Gastroesophageal sphincter (tissue), 3 donors: ENCODE results near the gene LIMS2.

ENCODE experiments used
- CTCF ChIP-seq, 4 experiments: fragments of 200-600 bp in 2 of 4; fragments of 450-650 bp in 2 of 4; sonication (generic) in 1 of 4; IDR thresholded peaks; one replicate each; pipeline ENCODE4 v1.5.1; 2017 to 2019; ENCODE audit warnings: antibody characterized with exemption in 4 of 4, mild to moderate bottlenecking in 2 of 4, moderate library complexity in 2 of 4
- POLR2AphosphoS5 ChIP-seq: sonication (generic); formaldehyde crosslinking; IDR thresholded peaks from one replicate; pipeline ENCODE4 v1.6.1; 2017; ENCODE audit warnings: antibody characterized with exemption

DNA sequence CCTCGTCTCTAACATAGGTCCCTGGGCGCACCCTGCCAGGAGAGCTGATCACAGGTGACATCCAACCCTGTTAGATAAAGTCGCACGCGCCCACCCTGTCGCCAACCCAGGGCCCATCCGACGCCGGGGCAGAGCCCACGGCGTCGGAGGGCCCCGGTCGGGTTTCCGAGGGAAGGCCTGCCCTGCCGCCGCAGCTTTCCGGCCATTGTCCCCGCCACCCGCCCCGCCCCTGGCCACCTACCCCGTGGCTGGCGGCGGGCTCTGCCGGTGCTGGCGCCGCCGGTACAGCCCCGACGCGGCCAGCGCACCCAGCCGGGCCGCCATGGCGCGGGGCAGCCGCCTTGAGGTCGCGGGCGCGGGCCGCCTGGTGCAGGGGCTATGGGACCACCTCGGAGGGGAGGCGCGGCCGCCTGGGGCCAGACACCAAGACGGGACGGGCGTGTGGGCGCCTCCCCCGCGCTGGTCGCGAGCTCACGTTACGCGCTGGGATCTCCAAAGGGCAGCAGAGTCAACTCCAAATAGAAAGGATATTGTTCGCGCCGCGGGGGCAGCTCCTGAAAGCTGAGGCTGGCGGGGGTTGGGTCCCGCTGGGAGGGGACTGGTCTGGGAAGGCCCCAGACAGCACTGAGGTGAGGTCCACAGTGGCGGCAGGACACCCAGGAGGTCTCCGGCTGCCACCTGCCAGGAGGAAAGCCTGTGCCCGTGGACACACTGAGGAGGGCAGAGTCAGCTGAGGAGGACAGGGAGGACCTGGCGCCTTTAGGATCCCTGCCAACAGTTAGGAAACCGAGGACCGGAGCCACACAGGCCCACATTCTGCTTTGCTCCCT lies 11.1 kb downstream of the LIMS2 start:
- TF ChIP-seq CTCF (IDR thresholded peaks at IDR 0.05) = no peak
- TF ChIP-seq POLR2AphosphoS5 = no peak
